Epithelial cell of proximal tubule (primary cell): ENCODE measurements around the gene TWSG1. TPM values are rescaled to one million over a fixed set of nuclear protein-coding genes. Genes with fewer than 3 reads are reported as not detected.

Experiments
- DNase-seq: peaks from one replicate; pipeline ENCODE4 v3.0.0-alpha.2; 2011; ENCODE audit warnings: low read depth
- H3K4me3 ChIP-seq: 2 replicates; pipeline ENCODE4 v1.5.1; 2011; ENCODE audit warnings: low read depth, mild to moderate bottlenecking, low read length
- CTCF ChIP-seq: conservative IDR thresholded peaks from 2 replicates; pipeline ENCODE4 v1.5.1; 2012; ENCODE audit warnings: low read depth, mild to moderate bottlenecking, low read length
- total RNA-seq: library from RNA; depleted of rRNA; stranded (reverse); fragments of >200 nt; gene quantifications from 2 replicates; pipeline ENCODE4 v1.2.3, GENCODE V29; 2015

Gene TWSG1
- total RNA-seq, 1 donor from 2014 or later, result 40.5 TPM

GRCh38 chr18:9334973-9335696 lies 562 bp downstream of the TWSG1 start:
- H3K4me3 ChIP-seq, result peak overlapping the region; percentile 53
- no peak for DNase-seq
- TF ChIP-seq CTCF, result no peak

GRCh38 chr18:9335697-9336045 lies 1.1 kb downstream of the TWSG1 start:
- peak overlapping the region; percentile 53 for H3K4me3 ChIP-seq
- DNase-seq, result no peak
- TF ChIP-seq CTCF, result no peak

GRCh38 chr18:9336827-9337226 lies 2.3 kb downstream of the TWSG1 start:
- DNase-seq, result no peak
- no peak overlapping the region for H3K4me3 ChIP-seq
- TF ChIP-seq CTCF, result no peak

GRCh38 chr18:9337873-9338272 lies 3.3 kb downstream of the TWSG1 start:
- DNase-seq, result no peak
- no peak overlapping the region for H3K4me3 ChIP-seq
- no peak for TF ChIP-seq CTCF

GRCh38 chr18:9340472-9340871 lies 5.9 kb downstream of the TWSG1 start:
- H3K4me3 ChIP-seq, result no peak overlapping the region
- TF ChIP-seq CTCF, result no peak
- no peak for DNase-seq

- TF ChIP-seq CTCF, result no peak
- no peak for DNase-seq
- no peak overlapping the region for H3K4me3 ChIP-seq
Measured at GRCh38 chr18:9343577-9343976, 9.0 kb downstream of the TWSG1 start.

GRCh38 chr18:9346775-9347174 lies 12.2 kb downstream of the TWSG1 start:
- DNase-seq, result no peak
- no peak for TF ChIP-seq CTCF
- H3K4me3 ChIP-seq, result no peak overlapping the region
